GM18951 (cell line): Measurements from ENCODE around the gene CREB3L2.

Experiments used
- POLR2A ChIP-seq: IDR thresholded peaks from 4 replicates; pipeline ENCODE4 v1.6.1; 2011; ENCODE audit warnings: mild to moderate bottlenecking; ENCODE audit not compliant: insufficient read length, insufficient read depth; ENCODE audit errors: extremely low read depth
- in situ Hi-C: fragments of 300-500 bp; cut with MboI; formaldehyde crosslinking; loops from one replicate; pipeline ENCODE4 v1.12.0; 2022; ENCODE audit warnings: low sequenced_read_pairs, mixed read lengths, inconsistent platforms; ENCODE audit not compliant: unreplicated experiment

CREB3L2 gene

DNA sequence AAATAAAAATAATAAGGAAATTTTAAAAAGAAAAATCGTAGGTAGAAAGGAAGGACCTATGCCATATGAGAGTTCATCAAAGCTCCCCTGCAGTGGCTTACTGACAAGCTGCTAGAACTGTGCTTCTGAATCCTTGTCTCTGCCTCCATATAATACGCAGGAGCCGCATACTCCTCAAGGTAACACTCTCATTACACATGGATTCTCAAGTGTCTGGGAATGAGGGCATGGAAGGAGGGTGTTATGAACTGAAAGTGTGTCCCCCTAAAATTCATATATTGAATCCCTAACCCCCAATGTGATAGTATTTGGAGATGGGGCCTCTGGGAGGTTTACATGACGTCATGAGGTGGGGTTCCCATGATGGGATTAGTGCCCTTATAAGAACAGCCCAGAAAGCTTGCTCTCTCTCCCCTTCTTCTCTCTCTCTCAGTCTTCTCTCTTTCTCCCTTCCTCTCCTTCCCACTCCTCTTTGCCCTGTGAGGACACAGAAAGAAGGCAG lies 35.2 kb downstream of the CREB3L2 start:
- TF ChIP-seq POLR2A: no peak
- in situ Hi-C loops: no loop called here

DNA sequence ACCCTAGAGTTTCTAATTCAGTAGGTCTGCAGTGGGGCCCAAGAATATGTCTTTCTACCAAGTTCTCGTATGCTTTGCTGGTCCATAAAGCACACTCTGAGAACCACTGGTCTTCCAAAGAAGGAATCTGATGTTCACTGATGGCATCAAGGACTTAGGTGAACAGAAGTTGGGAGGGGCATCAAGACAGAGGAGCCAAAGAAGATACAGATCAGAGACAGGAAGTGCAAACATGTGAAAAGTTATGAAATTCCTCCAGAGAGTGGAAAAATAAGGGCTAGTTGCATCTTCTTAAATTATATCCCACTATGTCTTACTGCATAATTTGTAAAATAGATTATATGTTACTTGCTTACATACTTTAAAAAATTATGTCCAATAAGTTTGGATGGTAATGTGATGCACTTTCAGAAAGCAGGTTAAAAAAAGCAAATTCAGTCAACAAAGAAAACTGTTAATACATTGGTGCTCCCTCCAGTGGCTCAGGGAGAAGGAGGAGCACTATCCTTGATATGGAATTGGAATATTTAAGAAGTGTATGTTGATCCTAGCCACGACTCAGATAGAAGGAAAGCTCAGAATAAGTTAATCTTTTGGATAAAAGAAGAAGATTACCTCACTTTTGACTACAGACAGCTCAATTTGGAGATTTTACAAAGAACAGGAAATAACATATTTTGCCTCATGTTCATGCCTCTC lies 35.8 kb downstream of the CREB3L2 start:
- in situ Hi-C loops: no loop called here
- no peak for TF ChIP-seq POLR2A

DNA sequence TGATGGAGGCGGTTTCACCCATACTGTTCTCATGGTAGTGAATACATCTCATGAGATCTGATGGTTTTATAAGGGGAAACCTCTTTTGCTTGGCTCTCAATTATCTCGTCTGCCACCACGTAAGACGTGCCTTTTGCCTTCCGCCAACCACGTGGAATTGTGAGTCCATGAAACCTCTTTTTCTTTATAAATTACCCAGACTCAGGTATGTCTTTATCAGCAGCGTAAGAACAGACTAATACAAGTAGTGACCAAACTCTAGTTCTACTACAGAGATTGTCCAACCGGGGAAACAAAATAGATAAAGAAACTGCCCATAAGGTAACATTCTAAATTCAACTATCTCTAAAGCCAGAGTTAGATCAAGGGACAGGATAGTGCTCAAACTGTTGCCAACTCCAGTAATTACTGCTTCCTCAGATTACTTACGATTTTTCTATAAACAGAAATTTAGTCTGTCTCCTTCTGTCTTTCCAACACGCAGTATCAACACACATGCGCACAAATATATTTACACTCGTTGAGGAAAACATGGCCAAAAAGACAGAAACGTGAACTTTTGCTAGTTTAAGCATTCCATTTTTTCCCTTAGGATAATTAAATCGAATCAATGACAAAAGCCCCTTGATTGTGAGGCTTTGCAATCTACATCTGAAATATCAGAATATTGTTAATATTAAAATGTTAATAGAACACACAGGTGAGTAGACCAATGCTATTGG lies 36.9 kb downstream of the CREB3L2 start:
- no peak for TF ChIP-seq POLR2A
- in situ Hi-C loops: no loop called here

DNA sequence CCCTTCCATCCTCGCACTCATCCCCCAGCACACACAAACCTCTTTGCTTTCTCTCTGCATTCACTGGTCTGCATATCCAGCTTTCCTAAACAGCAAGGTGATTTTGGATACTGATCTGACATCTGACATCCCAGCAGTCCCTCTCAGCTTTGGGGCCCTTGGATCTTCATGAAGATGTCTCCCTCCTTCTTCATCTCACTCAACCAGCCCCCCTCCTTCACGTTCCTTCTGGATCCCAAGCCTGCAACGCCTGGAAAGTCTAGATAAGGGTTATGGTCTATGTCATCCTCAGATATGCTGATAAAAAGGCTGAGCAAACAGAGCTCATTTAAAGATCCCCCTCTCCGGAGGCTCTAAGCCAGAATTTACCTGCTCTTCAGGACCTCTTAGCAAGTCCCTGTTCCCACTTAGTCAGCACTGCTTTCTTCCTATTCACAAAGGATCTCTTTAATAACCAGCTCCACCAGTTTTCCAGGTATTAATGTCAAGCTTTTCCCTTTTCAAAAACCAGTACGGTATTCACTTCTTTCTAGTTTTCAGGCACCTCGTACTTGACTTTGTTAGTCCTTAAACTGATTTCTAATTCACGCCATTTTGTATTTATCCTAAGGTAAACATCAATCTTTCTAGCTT lies 38.9 kb downstream of the CREB3L2 start:
- in situ Hi-C loops: no loop called here

DNA sequence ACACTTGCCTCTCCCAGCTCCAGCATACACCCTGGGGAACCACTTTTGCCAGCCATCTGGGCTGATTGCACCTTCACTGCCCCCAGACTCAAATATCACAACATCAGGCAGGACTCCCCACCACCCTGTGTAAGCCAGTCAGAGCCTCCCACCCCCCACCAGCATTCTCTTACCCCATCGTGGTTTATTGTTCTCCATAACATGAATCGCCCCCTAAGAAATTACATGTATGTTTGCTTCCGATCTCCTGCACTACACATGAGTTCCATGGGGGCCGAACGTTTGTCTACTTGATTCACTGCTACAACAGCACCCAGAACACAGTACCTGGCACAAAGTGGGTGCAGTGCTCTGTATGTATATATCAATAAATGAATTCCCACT lies 39.4 kb downstream of the CREB3L2 start:
- in situ Hi-C loops: no loop called here
- no peak for TF ChIP-seq POLR2A

More for the DNA sequence above, 38.9 kb downstream of the CREB3L2 start:
- no peak for TF ChIP-seq POLR2A

DNA sequence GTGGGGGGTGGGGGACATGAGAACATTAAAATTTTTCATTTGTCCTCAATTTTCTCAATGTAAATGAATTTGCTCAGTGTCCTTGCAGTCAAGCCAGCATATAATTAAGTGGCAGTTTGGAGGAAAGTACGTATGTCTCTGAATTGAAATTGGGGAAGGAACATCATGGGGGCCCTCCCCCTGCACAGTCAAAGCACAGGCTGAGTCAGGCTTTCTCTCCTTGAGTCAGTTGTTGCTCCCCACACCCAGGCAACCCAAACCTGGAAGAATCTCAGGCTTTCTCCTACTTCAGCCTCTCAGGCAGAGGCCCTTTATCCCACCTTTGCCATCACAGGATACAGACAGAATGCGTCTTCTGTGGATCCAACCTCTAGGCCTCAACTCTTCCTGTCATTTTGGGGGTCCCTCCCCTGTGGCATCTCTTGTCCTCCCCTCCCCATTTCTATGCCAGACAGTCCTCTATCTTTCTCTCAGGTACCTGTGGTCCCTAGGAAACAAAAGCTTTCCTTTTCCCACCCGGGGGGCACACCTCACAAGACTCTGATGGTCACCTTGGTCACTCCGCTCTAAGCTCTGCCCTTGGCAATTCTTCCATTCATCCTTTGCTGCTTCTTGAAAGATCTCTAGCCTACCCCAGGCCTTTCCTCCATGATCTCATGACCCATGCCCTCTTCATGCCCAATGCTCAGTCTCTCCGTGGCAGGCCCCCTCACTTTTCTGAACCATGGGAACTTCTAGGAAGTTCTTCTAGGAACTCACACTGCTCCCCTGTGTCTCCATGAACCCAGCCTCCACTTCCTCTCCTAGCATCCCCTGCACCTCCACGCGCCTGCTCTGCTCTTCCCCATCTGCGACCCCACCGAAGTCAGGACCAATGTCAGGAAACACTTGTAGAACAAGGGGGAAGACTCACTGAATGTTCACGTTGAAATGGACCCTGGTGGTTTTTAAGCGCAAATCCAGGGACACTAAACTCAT lies 40.4 kb downstream of the CREB3L2 start:
- in situ Hi-C loops: no loop called here
- no peak for TF ChIP-seq POLR2A

DNA sequence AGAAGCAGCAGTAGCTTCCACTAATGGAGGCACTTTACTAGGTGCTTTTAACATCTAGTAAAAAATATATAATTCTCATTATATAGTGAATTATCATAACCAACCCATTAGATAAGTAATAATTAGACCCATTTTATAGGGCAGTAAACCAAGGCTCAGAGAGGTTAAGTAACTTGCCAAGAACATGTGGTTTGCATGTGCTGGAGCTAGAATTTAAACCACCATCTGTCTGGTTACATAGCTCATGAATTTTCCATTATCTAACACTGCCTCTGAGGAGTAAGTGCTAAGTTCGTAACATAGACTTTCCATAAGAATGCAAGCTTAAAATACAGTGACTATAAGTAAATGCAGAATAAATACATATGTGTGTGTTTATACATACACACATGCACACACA lies 41.9 kb downstream of the CREB3L2 start:
- no peak for TF ChIP-seq POLR2A
- in situ Hi-C loops: no loop called here

DNA sequence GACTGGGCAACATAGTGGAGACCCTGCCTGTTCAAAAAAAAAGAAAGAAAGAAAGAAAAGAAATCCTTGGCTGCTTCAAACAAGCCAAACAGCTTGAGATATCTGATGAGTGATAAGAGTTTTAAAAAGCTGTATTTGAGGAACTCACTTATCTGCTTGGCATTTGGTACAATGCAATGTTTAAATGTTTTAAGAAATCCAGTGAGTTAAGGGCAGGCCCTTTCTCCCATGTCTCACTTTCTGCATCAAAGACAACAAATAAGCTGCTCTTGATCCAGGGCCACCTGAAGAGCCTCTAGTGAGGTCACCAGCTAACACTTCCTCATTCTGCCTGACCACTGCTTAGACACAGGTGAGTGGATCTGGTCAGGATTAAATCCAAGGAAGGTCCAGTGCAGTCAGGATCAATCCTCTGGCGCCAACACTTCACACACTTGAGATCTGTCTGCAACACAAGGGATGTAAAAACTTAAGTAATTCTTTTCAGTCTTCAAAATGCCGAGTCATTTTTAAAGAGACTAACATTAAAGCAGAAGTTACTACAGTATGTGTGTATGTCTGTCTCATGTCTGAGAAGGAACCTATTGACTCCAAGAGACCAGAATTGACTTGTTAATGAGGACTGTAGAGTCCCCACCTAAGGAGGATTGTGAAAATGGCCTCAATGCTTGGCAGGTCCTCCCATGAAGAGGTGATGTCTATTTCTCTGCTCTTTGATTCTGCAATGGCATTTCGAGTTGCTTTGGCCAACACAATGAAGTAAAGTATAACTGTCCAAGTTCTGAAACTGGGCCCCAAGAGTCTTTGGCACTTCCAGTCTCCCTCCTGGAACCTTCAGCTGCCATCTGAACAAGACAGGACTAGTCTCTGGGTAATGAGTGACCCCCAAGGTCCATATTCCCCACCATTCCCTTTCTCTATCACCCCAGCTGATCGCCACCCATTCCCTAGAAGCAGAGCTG lies 43.1 kb downstream of the CREB3L2 start:
- in situ Hi-C loops: no loop called here
- no peak for TF ChIP-seq POLR2A

DNA sequence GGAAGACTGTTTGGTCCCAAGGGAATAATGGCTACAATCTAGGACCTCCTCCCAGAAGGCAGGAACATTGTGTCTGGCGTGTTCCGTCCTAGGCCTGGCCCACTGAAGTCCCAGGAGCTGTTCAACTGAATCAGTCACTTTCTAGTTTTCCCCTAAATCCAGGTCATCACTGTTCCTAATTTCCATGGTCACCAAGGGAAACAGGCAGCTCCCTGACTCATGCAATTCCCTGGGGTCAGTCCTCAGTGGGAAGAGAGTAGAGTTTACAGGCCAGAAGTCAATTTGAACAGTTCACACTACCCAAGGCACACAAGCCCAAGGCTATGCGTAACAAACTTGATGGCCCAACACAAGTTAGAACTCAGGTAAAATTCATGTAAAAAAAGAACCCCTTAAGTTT lies 44.0 kb downstream of the CREB3L2 start:
- in situ Hi-C loops: no loop called here
- no peak for TF ChIP-seq POLR2A

DNA sequence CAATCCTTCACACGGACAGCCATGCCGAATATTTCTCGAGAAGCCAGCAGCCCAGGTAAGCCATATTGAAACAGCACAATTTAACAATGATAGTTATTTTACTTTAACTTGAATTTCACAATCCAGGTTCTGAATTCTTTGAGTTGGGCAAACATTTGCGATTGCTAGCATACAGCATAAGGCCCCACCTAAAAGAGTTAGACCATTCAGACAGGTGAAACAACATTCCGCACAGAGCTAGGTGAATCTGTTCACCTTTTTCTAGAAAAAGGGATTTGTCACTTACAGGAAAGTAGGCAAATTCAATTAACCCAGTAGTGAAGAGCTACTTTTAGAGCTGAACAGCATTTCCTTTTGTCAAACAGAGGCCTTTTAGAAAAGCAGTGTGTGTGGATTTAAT lies 45.3 kb downstream of the CREB3L2 start:
- in situ Hi-C loops: no loop called here
- no peak for TF ChIP-seq POLR2A

DNA sequence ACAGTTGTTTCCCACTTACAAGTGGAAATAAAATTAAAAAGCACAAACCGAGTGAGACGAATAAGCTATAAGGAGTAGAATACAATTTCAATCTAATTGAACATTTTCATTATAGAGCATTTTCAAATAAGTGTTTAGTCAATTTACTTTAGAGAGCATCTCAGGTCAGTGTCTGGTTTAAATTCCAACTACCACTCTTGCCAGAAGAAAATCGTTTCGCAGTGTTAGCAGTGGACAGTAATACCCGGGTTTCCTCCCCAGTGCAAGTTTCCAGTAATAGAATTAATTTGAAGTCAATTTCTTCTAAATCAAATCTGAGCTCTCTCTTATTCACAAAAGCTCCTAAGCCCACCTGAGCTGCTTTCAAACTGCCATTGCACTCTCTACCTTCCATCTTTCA lies 45.7 kb downstream of the CREB3L2 start:
- no peak for TF ChIP-seq POLR2A
- in situ Hi-C loops: no loop called here

DNA sequence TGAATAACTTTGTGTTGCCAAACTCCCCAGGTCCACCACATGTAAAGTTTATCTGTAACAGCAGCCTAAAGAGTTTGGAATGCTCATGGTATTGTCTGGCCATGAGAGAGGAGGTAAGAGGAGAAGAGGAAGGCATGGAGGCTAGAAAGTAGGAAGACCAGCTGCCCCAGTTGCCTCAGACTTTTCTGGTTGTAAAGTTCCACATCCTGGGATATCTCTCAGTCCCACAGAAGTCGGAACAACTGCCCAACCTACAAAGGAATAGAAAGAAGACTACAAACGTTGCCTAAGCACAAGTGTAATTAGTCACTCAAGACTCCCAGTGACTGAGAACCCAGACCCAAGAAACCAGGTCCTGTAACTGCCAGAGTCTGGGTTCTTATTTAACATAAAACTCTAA lies 47.3 kb downstream of the CREB3L2 start:
- in situ Hi-C loops: no loop called here
- no peak for TF ChIP-seq POLR2A
